ENCODE results near the gene CHD2. TPM values are rescaled to one million over a fixed set of nuclear protein-coding genes. Genes with fewer than 3 reads are reported as not detected.
A peak's percentile ranks its signal among the peaks of the same experiment; 100 is the strongest.

Gene CHD2
- total RNA-seq, 1 donor from 2014 or later, result 108 TPM

GRCh38 chr15:92884436-92885223, 15.5 kb upstream of the CHD2 start:
- no peak for FAIRE-seq
- DNase-seq (ENCODE audit: low spot score in 2 of 2), result no peak

DNA sequence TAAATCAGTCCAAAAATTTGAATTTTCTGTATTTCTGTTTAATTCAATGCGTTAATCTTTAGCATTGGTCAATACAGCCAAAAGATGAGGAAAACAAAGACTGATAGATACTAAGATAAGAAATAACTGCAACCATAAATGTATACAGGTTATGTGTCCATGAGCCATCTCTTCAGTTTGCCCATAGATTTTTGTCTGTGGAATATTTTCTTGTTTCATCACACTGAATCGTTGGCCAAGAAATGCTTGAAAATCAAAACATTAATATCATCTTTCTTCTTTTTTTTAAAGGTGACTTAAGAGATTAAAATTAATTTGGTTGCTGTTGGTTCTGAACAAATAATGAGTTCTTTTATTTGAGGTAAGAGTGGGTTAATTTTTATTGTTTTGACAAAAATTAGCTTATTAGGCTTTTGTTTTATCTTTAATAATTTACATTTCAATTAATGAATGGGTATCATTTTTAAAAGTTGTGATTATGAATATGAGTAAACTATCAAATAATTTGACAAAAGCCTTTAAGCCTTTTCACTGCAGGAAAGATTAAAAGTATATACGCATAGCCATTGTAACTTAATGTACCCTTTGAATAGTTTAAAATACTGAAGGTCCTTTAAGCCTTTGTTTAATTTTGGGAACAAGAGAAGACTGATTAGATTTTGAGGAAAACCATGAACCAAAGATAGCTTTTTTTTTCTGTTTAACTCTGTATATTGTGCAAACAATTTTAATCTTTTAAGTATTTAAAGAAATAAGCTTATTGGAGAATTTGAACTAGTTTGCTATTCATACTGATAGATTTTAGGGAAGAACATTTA, 14.7 kb upstream of the CHD2 start:
- FAIRE-seq (peak; percentile 31), DNase-seq (ENCODE audit: low spot score in 2 of 2) (no peak)

DNA sequence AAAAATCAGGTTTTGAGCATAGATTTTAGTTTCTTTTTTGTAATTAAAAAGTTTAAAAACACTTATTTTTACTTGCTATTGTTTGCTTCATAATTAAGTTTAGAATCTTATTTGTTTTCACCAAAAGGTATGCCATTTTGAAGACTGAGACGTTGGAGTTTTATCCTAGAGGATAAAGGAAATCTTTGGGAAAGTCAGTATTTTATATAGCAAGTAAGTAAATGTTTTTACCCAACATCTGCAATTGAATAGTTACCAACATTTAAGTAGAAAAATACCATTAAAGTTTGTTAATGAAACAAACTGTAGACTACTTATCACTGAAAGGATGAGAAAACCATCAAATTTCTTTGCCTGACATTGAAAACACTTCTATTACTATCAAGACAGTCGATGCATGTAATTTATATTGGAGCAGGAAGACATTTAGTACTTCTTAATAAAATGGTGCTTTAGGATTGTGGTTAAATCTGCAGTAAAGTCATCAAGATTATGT, 14.0 kb upstream of the CHD2 start:
- FAIRE-seq (no peak), DNase-seq (ENCODE audit: low spot score in 2 of 2) (no peak)

DNA sequence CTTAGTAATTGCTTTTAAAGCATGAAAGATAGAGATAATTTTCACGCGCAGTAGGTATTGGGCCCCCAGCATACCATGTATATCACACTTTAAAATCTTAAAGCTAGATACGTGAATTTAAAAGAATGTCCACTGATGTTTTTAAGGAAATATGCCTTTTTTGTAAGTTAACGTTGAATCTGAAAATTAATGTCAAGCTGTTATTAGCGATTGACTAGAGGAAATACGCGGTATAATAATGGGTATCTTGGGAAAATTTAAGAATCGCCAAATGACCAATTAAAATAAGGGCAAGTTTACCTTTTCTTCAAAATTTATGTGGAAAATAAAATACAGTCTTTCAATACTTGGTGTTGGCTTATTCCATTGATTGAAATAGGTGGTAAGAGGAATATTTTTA, 13.3 kb upstream of the CHD2 start:
- DNase-seq (ENCODE audit: low spot score in 2 of 2), result no peak
- no peak for FAIRE-seq

DNA sequence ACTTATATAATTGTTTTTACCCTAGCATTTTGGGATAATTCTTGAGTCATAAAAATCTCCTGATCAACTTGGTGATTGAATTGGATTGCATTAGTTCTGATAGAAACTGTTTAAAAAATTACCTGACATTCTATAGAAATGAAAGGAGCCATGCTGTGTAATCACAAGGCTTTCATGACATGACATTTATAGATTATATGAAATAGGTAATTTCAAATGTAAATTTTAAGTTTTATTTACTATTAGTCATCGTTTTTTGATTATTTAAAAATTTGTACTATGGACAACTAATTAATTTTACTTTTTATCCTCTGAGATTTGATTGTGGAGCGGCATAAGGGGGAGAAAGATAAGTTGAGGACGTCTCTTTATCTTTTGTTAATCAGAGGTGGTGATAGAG, 12.3 kb upstream of the CHD2 start:
- no peak for DNase-seq (ENCODE audit: low spot score in 2 of 2)
- FAIRE-seq, result no peak

GRCh38 chr15:92889390-92890107, 10.6 kb upstream of the CHD2 start:
- no peak for FAIRE-seq
- DNase-seq (ENCODE audit: low spot score in 2 of 2), result no peak

DNA sequence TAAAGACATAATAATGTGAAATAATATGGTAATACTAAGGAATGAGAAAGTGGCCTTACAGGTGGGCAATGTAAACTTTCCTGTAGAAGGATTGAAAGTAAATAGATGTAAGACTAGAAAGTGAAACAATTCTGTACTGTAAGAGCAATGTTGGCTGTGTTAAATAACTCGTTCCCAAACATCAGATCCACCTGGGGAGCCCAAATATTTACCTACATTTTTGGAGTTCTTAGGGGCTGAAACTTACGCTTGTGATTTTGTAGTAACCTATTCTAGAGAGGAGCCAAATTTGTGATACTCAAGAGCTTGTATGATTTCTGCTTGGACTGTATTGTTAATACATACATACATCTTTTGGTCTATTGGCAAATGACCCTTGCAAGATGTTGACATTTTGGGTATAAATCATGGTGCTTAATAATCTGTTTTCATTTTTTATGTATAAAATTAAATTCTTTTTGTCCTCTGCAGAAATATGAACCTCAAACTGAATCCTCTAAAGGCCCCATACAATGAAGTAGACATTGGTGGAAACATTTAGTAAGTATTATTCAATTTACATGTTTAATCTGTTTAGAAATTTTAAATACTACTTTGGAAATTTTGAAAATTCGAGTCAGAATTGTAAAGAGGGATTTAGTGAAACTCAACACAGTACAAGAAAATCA, 8.5 kb upstream of the CHD2 start:
- FAIRE-seq, result no peak
- DNase-seq (ENCODE audit: low spot score in 2 of 2), result no peak

GRCh38 chr15:92892201-92892555, 7.9 kb upstream of the CHD2 start:
- FAIRE-seq, result no peak
- DNase-seq (ENCODE audit: low spot score in 2 of 2), result no peak

DNA sequence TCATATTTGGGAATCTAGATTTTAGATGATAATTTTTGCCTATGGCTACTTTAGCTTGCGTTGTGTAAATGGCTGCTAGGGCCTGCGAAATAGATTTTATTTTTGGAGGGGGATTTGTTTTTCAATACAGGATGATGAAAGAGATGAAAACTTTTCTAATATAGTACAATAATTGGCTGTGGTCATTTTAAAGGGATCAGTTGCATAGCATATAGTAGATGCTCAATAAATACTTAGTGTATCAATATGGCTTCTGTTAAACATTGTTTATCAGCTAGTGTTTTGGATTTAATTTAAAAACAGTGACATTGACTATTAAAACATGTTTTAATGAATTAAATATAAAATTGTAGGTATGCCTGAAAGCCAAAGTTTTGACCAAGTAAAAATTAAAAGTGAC, 6.9 kb upstream of the CHD2 start:
- DNase-seq (ENCODE audit: low spot score in 2 of 2) (no peak), FAIRE-seq (no peak)

- no peak for FAIRE-seq
- DNase-seq (ENCODE audit: low spot score in 2 of 2), result no peak
Observed at GRCh38 chr15:92896561-92896960, 3.6 kb upstream of the CHD2 start.

DNA sequence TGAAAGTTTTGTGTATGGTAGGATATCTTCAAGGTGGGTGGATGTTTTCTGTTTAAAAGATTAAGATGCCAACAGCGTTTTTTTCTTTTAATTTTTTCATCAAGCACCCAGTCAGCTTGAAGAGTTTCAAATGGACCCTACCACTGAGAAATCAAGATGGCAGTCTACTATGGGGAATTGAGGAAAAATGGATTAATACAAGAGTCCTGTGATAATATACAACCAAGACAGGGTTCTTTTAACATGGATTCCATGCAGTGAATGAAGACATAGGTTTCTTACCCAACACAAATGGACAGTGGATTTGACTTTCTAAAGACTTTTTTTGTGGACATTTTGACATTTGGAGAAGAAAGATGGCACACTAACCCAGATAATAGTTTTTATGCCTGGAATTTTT, 2.5 kb upstream of the CHD2 start:
- DNase-seq (ENCODE audit: low spot score in 2 of 2) (no peak), FAIRE-seq (no peak)

DNA sequence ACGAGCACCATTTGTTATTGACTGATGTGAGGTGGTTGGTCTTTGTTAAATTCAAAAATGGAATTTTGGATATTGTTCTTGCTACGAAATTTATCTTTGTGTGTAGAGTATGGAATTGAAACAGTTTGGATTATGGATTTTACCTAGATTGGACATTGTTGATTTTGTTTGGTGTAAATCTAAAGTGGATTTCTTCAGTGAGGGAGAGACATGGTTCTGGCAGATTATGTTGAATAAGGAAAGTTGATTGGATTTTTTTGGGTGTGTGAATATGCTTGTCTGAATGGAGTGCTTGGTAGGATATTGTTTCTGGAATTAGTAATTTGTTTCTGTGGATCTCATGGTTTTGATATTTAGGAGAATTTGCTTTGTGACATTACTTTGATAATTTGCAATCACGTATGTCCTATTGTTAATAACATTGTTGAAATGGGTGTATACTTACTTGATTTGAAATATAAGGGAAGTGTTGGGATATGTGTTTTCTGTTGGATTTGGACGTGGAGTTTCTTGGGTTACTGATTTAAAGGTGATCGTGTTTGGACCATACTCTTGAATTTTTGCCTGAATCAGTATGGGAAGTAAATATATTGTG, 1.0 kb upstream of the CHD2 start:
- FAIRE-seq (no peak), DNase-seq (ENCODE audit: low spot score in 2 of 2) (no peak)

DNA sequence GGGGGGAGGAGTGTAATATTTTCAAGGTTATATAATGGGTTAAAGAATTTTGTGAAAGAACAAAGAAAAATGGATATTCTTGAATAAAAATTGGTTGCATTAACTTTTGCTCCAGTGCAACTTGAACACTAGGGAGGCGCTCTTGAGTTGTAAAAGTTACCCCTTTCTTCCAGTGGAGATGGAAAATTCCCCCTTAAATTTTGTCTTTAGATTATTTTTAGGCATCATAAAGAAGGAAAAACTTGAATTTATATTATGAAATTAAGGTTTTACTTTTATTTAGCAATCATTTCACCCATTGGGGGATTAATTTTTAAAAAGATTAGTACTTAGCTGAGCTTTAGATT, 550 bp upstream of the CHD2 start:
- FAIRE-seq (no peak), DNase-seq (ENCODE audit: low spot score in 2 of 2) (no peak)

DNA sequence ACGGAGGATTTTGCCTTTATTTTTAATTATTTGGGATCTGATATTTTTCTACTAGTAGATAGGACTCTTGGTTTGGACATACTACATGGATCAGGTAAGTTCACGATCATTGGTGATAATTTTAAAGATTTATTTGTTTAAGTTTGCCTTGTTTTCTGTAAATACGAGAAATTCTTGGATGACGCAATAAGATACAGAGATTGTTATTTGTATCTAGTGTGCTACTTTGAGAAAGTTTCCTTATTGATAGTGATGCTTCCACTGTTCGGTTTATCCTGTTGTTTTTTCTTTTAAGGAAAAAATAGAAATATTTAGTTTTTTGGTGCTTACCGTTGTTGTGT, 577 bp downstream of the CHD2 start:
- FAIRE-seq (no peak), DNase-seq (ENCODE audit: low spot score in 2 of 2) (no peak)

GRCh38 chr15:92901072-92901761, 1.1 kb downstream of the CHD2 start:
- FAIRE-seq (no peak), DNase-seq (ENCODE audit: low spot score in 2 of 2) (no peak)

- FAIRE-seq (no peak), DNase-seq (ENCODE audit: low spot score in 2 of 2) (no peak)
Observed at GRCh38 chr15:92901995-92902394, 1.9 kb downstream of the CHD2 start.

GRCh38 chr15:92902737-92903593, 2.8 kb downstream of the CHD2 start:
- no peak for DNase-seq (ENCODE audit: low spot score in 2 of 2)
- peak; percentile 58 for FAIRE-seq

DNA sequence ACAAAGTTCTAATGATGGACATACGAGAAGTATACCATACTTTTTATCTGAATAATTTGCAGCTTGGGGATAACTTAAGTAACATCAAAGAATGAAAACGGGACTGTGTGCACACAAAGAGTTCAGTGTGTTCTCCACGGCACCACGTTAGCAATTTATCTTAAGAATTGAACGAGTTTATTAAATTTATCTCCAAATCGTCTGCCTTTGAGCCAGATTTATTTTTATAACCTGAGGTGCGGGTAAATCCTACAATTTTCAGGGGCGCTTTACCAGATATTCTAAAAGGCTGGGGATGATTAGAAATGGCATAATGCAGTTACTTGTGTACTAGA, 3.5 kb downstream of the CHD2 start:
- no peak for FAIRE-seq
- no peak for DNase-seq (ENCODE audit: low spot score in 2 of 2)

All from frontal cortex (tissue), 4 donors.